GM12878 (cell line): ENCODE results near the gene QRFP. TPM values are rescaled to one million over a fixed set of nuclear protein-coding genes. Genes with fewer than 3 reads are reported as not detected.
A peak's percentile ranks its signal among the peaks of the same experiment; 100 is the strongest.

Experiments used
- ATAC-seq: fragments of 200-7000 bp; cut with Tn5 transposase; 3 replicates; pipeline ENCODE4 v1.9.1; 2020; ENCODE audit warnings: mild to moderate bottlenecking, moderate library complexity
- BruUV-seq: library from RNA; stranded (reverse); fragments of 400-500 nt; replicated peaks from 2 replicates; lab custom pipeline; 2021; lab: Mats Ljungman, UMichigan
- CTCF ChIA-PET: fragments of 300-600 bp; sonication (Branson Sonifier 250); formaldehyde crosslinking; extraction: SDS; loops from one replicate; lab custom pipeline; 2021; ENCODE audit warnings: inconsistent platforms; lab: Yijun Ruan, JAX
- POLR2A ChIA-PET: fragments of 350-600 bp; formaldehyde crosslinking; extraction: SDS; loops from one replicate; lab custom pipeline; 2021; ENCODE audit warnings: inconsistent platforms; lab: Charles Lee
- RAD21 ChIA-PET: fragments of 300-600 bp; sonication (Branson Sonifier 250); formaldehyde crosslinking; loops from one replicate; lab custom pipeline; 2023; ENCODE audit warnings: antibody characterized with exemption; ENCODE audit not compliant: unreplicated experiment; lab: Charles Lee
- SMC1A ChIA-PET: fragments of 300-600 bp; sonication (Branson Sonifier 250); formaldehyde crosslinking; loops from one replicate; lab custom pipeline; 2023; ENCODE audit not compliant: unreplicated experiment, uncharacterized antibody; lab: Charles Lee
- DNase-seq: peaks from one replicate; pipeline ENCODE4 v3.0.0-alpha.2; 2011; ENCODE audit warnings: low read depth, low spot score
- FAIRE-seq: peaks from 3 replicates; lab custom pipeline; 2011; peaks lifted over from hg19 to GRCh38; lab: Jason Lieb, UNC
- H2AFZ ChIP-seq: 2 replicates; pipeline ENCODE4 v1.6.0; 2011; ENCODE audit warnings: low read depth, low read length, control low read depth; ENCODE audit not compliant: control insufficient read depth
- H3K27ac ChIP-seq: 2 replicates; pipeline ENCODE4 v1.5.1; 2011; ENCODE audit warnings: control low read depth; ENCODE audit not compliant: control insufficient read depth, insufficient read depth
- H3K27me3 ChIP-seq, 2 experiments: replicated peaks in 1 of 2; 2 replicates each; pipeline versions ENCODE4 v1.6.0 to v1.6.1; 2011; ENCODE audit warnings: low read length in 1 of 2; ENCODE audit not compliant: control insufficient read depth in 2 of 2, insufficient read depth in 2 of 2
- H3K36me3 ChIP-seq, 2 experiments: 2 replicates each; pipeline ENCODE4 v1.5.1; 2011; ENCODE audit warnings: low read length in 1 of 2; ENCODE audit not compliant: control insufficient read depth in 2 of 2, insufficient read depth in 2 of 2
- H3K4me1 ChIP-seq: 2 replicates; pipeline ENCODE4 v1.6.1; 2011; ENCODE audit warnings: mild to moderate bottlenecking, low read length, moderate library complexity, mixed read lengths; ENCODE audit not compliant: control insufficient read depth, insufficient read depth
- H3K4me2 ChIP-seq: 2 replicates; pipeline ENCODE4 v1.6.0; 2011; ENCODE audit warnings: control low read depth; ENCODE audit not compliant: control insufficient read depth, insufficient read depth
- H3K4me3 ChIP-seq: fragments of 200-600 bp; sonication (generic); 2 replicates; pipeline ENCODE4 v1.5.1; 2016
- H3K79me2 ChIP-seq: 2 replicates; pipeline ENCODE4 v1.6.0; 2011; ENCODE audit warnings: low read length; ENCODE audit not compliant: control insufficient read depth, insufficient read depth
- H3K9ac ChIP-seq: 2 replicates; pipeline ENCODE4 v1.8.0; 2011; ENCODE audit warnings: low read length, control low read depth, mixed read lengths; ENCODE audit not compliant: control insufficient read depth, insufficient read depth
- H3K9me3 ChIP-seq: replicated peaks from 3 replicates; pipeline ENCODE4 v1.5.1; 2011; ENCODE audit warnings: mild to moderate bottlenecking, low read length; ENCODE audit not compliant: control insufficient read depth, insufficient read depth
- H4K20me1 ChIP-seq: 2 replicates; pipeline ENCODE4 v1.6.0; 2011; ENCODE audit not compliant: control insufficient read depth, insufficient read depth
- ASH2L ChIP-seq: fragments of 300-600, 200-600 bp; sonication (generic); IDR thresholded peaks from 2 replicates; pipeline ENCODE4 v1.6.1; 2017; ENCODE audit warnings: low read depth, mild to moderate bottlenecking, borderline replicate concordance
- CHD4 ChIP-seq: fragments of 200-600 bp; sonication (generic); IDR thresholded peaks from 2 replicates; pipeline ENCODE4 v1.6.1; 2016; ENCODE audit warnings: mild to moderate bottlenecking
- FOXM1 ChIP-seq: IDR thresholded peaks from 2 replicates; pipeline ENCODE4 v1.6.1; 2012; ENCODE audit warnings: low read depth, mild to moderate bottlenecking, inconsistent platforms, low read length, moderate library complexity
- MEF2B ChIP-seq: fragments of 450-650 bp; IDR thresholded peaks from 2 replicates; pipeline ENCODE4 v1.6.1; 2018; ENCODE audit warnings: mild to moderate bottlenecking, moderate library complexity; ENCODE audit not compliant: partially characterized antibody, poor library complexity, severe bottlenecking
- MTA3 ChIP-seq: IDR thresholded peaks from 2 replicates; pipeline ENCODE4 v1.6.1; 2012; ENCODE audit warnings: low read length, inconsistent platforms, borderline replicate concordance
- NR2C1 ChIP-seq: fragments of 450-650 bp; IDR thresholded peaks from 2 replicates; pipeline ENCODE4 v1.6.1; 2017; ENCODE audit warnings: antibody characterized with exemption, mild to moderate bottlenecking, moderate library complexity
- NR2C2 ChIP-seq: IDR thresholded peaks from 2 replicates; pipeline ENCODE4 v1.6.1; 2011; ENCODE audit warnings: borderline replicate concordance, low read depth; ENCODE audit not compliant: control insufficient read depth, insufficient read length
- RELA ChIP-seq: fragments of 450-650 bp; IDR thresholded peaks from 2 replicates; pipeline ENCODE4 v1.8.0; 2014; ENCODE audit warnings: borderline replicate concordance; ENCODE audit not compliant: partially characterized antibody
- SP1 ChIP-seq: IDR thresholded peaks from one replicate; pipeline ENCODE4 v1.6.1; 2011; ENCODE audit warnings: low read depth, low read length
- SREBF1 ChIP-seq: IDR thresholded peaks from 2 replicates; pipeline ENCODE4 v1.6.1; 2012; ENCODE audit warnings: mild to moderate bottlenecking, low read length
- ZNF384 ChIP-seq: IDR thresholded peaks from 2 replicates; pipeline ENCODE4 v1.6.1; 2012; ENCODE audit warnings: low read depth, mild to moderate bottlenecking, low read length, improper control_type of control experiment, borderline replicate concordance
- WGBS: methylation state at CpG from one replicate; pipeline ENCODE4 v1.1.6; 2016; ENCODE audit warnings: low lambda C conversion rate; ENCODE audit not compliant: insufficient replicate concordance, insufficient coverage; ENCODE audit errors: missing lambda C conversion rate; 5-methylcytosine and 5-hydroxymethylcytosine counted together
- in situ Hi-C: fragments of 300-500 bp; cut with MboI; formaldehyde crosslinking; loops from 9 replicates; pipeline ENCODE4 v1.14.3; 2018; ENCODE audit warnings: mixed read lengths
- intact Hi-C: fragments of 100-400 bp; cut with micrococcal nuclease; formaldehyde crosslinking; loops from one replicate; pipeline ENCODE4 v1.14.2; 2022; ENCODE audit not compliant: unreplicated experiment
- polyA plus RNA-seq, 11 experiments: library from polyadenylated mRNA; depleted of rRNA in 4 of 11; unstranded in 6 of 11; stranded (reverse) in 5 of 11; fragments of >200 nt; fragmentation: Nextera tagmentation in 4 of 11; fragmentation: Illumina TruSeq in 1 of 11; extraction: Ambion mirVana in 4 of 11; extraction: Trizol in 1 of 11; gene quantifications; 1 replicate in 1 of 11; 2 replicates in 10 of 11; pipeline versions ENCODE4 v1.2.1 to v1.2.3, GENCODE V29; 2011 to 2016; ENCODE audit warnings: inconsistent platforms in 2 of 11, missing spikeins in 2 of 11, low read depth in 1 of 11
- total RNA-seq, 4 experiments: library from RNA; depleted of rRNA in 3 of 4; stranded (reverse); fragments of >200 nt in 3 of 4; fragmentation: Illumina TruSeq in 1 of 4; extraction: Trizol in 1 of 4; gene quantifications; 2 replicates each; pipeline versions ENCODE4 v1.2.1 to v1.2.3, GENCODE V29; 2013 to 2021
- TF ChIP-seq, protein P1 (sequence below): fragments of 450-650 bp; IDR thresholded peaks from 2 replicates; pipeline ENCODE4 v1.6.1; 2017; ENCODE audit warnings: mild to moderate bottlenecking, low read depth, inconsistent platforms; ENCODE audit not compliant: poor library complexity, severe bottlenecking
- TF ChIP-seq, protein P2 (sequence below): fragments of 450-650 bp; IDR thresholded peaks from 2 replicates; pipeline ENCODE4 v1.6.1; 2017; ENCODE audit warnings: mild to moderate bottlenecking
- TF ChIP-seq, protein P3 (sequence below): fragments of 450-650 bp; IDR thresholded peaks from 2 replicates; pipeline ENCODE4 v1.6.1; 2017; ENCODE audit warnings: low read depth, mild to moderate bottlenecking, moderate library complexity
- TF ChIP-seq, protein P4 (sequence below): IDR thresholded peaks from 2 replicates; pipeline ENCODE4 v1.6.1; 2012; ENCODE audit warnings: low read depth, low read length, improper control_type of control experiment

Gene QRFP
- total and polyA plus RNA-seq, 10 of the 15 experiments (the other 5 are each of a cell fraction or from before 2014, with no cell fraction given): not detected

DNA sequence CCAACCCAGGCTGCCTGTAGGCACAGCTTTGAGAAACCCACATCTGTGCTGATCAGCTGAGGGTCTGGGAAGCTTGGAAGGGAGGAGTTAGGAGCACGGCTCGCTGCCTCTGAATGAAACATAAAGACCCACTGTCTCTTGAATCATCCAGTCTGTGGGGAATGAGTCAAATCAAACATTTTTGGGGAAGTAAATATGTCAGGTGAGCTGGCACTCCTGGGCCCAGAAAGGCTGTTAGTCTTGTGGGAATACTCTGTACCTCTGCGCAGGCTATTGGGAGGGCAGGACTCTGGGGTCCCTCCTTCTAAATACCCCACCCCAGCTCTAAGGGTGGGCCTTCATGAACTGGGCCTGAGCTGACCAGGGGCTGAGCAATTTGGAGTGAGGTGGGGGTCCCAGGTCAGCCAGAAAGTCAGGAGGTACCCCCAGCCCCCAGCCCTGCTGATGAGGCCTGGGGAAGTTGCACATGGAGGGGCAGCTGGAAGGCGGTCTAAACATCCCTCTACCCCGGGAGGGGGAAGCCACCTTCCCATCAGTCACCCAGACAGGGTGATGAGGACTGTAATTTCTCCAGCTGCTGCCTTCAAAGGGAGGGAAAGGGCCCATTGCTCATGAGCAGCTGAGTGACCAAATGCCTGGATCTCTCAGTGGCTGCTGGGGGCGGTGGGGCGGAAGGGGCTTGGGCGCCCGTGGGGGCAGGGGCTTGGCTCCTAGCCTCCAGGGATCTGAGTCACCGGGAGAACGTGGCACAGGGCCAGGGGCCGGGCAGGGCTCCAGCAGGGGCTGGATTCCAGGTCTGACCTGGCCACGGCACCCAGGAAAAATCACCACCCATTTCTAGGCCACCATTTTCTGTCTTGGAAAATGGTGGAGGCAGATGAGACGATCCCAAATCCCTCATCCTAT lies 31.6 kb upstream of the QRFP start:
- H3K79me2 ChIP-seq: no peaks in the 10 kb centered on the region
- peak; percentile 52 for FAIRE-seq
- peak overlapping the region; percentile 4; the same call in 1 of the 2 replicates for H3K4me3 ChIP-seq
- RAD21 ChIA-PET: interaction anchor here (0.7 to 4.0 kb wide), 7 partner anchors 58 to 244 kb away, joined by 3 to 33 read pairs (median 4); no protein-coding TSS in a partner anchor
- SMC1A ChIA-PET: interaction anchor here (1.0 to 2.0 kb wide), 6 partner anchors 8 to 171 kb away, joined by 3 to 9 read pairs (median 5); no protein-coding TSS in a partner anchor
- ATAC-seq: peak; percentile 67
- peaks cover 49% of the 10 kb centered on the region for H3K4me1 ChIP-seq
- no peaks in the 10 kb centered on the region for H3K9me3 ChIP-seq
- CTCF ChIA-PET: interaction anchor here (0.8 to 4.2 kb wide), 7 partner anchors 14 to 245 kb away, joined by 3 to 27 read pairs (median 5); no protein-coding TSS in a partner anchor
- no peak overlapping the region for H3K9ac ChIP-seq
- H4K20me1 ChIP-seq: peaks cover 8% of the 10 kb centered on the region
- H3K27me3 ChIP-seq: no peaks in the 10 kb centered on the region
- in situ Hi-C loops (no loop called here), intact Hi-C loops (no loop called here)
- 14% methylated on average over 10 of the region's 14 CpGs for WGBS
- POLR2A ChIA-PET: no interaction called here
- H2AFZ ChIP-seq: no peak overlapping the region; the same call in 1 of the 2 replicates
- BruUV-seq: no TSS peak
- H3K36me3 ChIP-seq: no peaks in the 10 kb centered on the region
- peak; percentile 70 for DNase-seq
- peak overlapping the region; percentile 47 for H3K4me2 ChIP-seq
- H3K27ac ChIP-seq: 0 out of 2 replicates have a peak overlapping the region, but pooled peaks have one; percentile 37
- TF ChIP-seq MEF2B: peak; percentile 87
- TF ChIP-seq, protein P1, sequence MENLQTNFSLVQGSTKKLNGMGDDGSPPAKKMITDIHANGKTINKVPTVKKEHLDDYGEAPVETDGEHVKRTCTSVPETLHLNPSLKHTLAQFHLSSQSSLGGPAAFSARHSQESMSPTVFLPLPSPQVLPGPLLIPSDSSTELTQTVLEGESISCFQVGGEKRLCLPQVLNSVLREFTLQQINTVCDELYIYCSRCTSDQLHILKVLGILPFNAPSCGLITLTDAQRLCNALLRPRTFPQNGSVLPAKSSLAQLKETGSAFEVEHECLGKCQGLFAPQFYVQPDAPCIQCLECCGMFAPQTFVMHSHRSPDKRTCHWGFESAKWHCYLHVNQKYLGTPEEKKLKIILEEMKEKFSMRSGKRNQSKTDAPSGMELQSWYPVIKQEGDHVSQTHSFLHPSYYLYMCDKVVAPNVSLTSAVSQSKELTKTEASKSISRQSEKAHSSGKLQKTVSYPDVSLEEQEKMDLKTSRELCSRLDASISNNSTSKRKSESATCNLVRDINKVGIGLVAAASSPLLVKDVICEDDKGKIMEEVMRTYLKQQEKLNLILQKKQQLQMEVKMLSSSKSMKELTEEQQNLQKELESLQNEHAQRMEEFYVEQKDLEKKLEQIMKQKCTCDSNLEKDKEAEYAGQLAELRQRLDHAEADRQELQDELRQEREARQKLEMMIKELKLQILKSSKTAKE: peak; percentile 80
- TF ChIP-seq RELA: peak; percentile 5
- no peak for TF ChIP-seq SP1
- TF ChIP-seq, protein P2, sequence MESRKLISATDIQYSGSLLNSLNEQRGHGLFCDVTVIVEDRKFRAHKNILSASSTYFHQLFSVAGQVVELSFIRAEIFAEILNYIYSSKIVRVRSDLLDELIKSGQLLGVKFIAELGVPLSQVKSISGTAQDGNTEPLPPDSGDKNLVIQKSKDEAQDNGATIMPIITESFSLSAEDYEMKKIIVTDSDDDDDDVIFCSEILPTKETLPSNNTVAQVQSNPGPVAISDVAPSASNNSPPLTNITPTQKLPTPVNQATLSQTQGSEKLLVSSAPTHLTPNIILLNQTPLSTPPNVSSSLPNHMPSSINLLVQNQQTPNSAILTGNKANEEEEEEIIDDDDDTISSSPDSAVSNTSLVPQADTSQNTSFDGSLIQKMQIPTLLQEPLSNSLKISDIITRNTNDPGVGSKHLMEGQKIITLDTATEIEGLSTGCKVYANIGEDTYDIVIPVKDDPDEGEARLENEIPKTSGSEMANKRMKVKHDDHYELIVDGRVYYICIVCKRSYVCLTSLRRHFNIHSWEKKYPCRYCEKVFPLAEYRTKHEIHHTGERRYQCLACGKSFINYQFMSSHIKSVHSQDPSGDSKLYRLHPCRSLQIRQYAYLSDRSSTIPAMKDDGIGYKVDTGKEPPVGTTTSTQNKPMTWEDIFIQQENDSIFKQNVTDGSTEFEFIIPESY: no peak
- no peak for TF ChIP-seq FOXM1
- no peak for TF ChIP-seq ZNF384
- TF ChIP-seq MTA3: peak; percentile 38; the same call in 1 of the 2 replicates
- no peak for TF ChIP-seq NR2C1
- TF ChIP-seq, protein P3, sequence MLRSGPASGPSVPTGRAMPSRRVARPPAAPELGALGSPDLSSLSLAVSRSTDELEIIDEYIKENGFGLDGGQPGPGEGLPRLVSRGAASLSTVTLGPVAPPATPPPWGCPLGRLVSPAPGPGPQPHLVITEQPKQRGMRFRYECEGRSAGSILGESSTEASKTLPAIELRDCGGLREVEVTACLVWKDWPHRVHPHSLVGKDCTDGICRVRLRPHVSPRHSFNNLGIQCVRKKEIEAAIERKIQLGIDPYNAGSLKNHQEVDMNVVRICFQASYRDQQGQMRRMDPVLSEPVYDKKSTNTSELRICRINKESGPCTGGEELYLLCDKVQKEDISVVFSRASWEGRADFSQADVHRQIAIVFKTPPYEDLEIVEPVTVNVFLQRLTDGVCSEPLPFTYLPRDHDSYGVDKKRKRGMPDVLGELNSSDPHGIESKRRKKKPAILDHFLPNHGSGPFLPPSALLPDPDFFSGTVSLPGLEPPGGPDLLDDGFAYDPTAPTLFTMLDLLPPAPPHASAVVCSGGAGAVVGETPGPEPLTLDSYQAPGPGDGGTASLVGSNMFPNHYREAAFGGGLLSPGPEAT: peak; percentile 84
- TF ChIP-seq, protein P4, sequence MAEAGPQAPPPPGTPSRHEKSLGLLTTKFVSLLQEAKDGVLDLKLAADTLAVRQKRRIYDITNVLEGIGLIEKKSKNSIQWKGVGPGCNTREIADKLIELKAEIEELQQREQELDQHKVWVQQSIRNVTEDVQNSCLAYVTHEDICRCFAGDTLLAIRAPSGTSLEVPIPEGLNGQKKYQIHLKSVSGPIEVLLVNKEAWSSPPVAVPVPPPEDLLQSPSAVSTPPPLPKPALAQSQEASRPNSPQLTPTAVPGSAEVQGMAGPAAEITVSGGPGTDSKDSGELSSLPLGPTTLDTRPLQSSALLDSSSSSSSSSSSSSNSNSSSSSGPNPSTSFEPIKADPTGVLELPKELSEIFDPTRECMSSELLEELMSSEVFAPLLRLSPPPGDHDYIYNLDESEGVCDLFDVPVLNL: no peak
- no peak for TF ChIP-seq NR2C2
- no peak for TF ChIP-seq CHD4
- no peak for TF ChIP-seq ASH2L
- TF ChIP-seq SREBF1: no peak
